K562 (cell line): ENCODE measurements around the gene EPN3. TPM values are rescaled to one million over a fixed set of nuclear protein-coding genes. Genes with fewer than 3 reads are reported as not detected.

Experiments used
- ATAC-seq: fragments of 200-7000 bp; cut with Tn5 transposase; 3 replicates; pipeline ENCODE4 v1.9.1; 2020; ENCODE audit warnings: moderate library complexity
- BruUV-seq: library from RNA; stranded (reverse); fragments of 400-500 nt; replicated peaks from 2 replicates; lab custom pipeline; 2021; lab: Mats Ljungman, UMichigan
- CTCF ChIA-PET: fragments of 300-600 bp; formaldehyde crosslinking; extraction: SDS; loops from one replicate; lab custom pipeline; 2021; ENCODE audit warnings: low intra/inter-chr PET ratio; lab: Yijun Ruan, JAX
- POLR2A ChIA-PET: fragments of 300-600, 350-650 bp; sonication (Branson Sonifier 250); formaldehyde crosslinking; extraction: SDS; loops from one replicate; lab custom pipeline; 2021; ENCODE audit warnings: antibody characterized with exemption, inconsistent platforms; lab: Yijun Ruan, JAX
- DNase-seq, 4 experiments: peaks; one replicate each; pipeline versions ENCODE4 v3.0.0 to v3.0.0-alpha.2; 2011 to 2018; ENCODE audit warnings: low spot score in 3 of 4, mixed read lengths in 3 of 4; ENCODE audit errors: extremely low read depth in 1 of 4
- FAIRE-seq: peaks from 2 replicates; lab custom pipeline; 2011; peaks lifted over from hg19 to GRCh38; lab: Jason Lieb, UNC
- H2AFZ ChIP-seq: 2 replicates; pipeline ENCODE4 v1.6.0; 2011; ENCODE audit warnings: low read depth, low read length, control low read depth, inconsistent platforms
- H3K27ac ChIP-seq: fragments of 200-600 bp; 3 replicates; pipeline ENCODE4 v1.8.0; 2011; ENCODE audit warnings: low read depth, mild to moderate bottlenecking, control low read depth, inconsistent platforms, low read length, moderate library complexity, mixed read lengths; ENCODE audit errors: extremely low read depth
- H3K27me3 ChIP-seq, 2 experiments: fragments of 300-600 bp in 1 of 2; 2 replicates in 1 of 2; 3 replicates in 1 of 2; pipeline versions ENCODE4 v1.6.0 to v1.8.0; 2011; ENCODE audit warnings: inconsistent platforms in 2 of 2, low read length in 2 of 2, mild to moderate bottlenecking in 1 of 2, mixed read lengths in 1 of 2, moderate library complexity in 1 of 2; ENCODE audit not compliant: control insufficient read depth in 2 of 2, insufficient read depth in 2 of 2
- H3K36me3 ChIP-seq: fragments of 300-600 bp; 3 replicates; pipeline ENCODE4 v1.8.0; 2011; ENCODE audit warnings: mild to moderate bottlenecking, low read length, inconsistent platforms; ENCODE audit not compliant: control insufficient read depth, insufficient read depth
- H3K4me1 ChIP-seq, 2 experiments: fragments of 200-600 bp in 1 of 2; replicated peaks in 1 of 2; 2 replicates in 1 of 2; 3 replicates in 1 of 2; pipeline versions ENCODE4 v1.5.1 to v1.8.0; 2011; ENCODE audit warnings: inconsistent platforms in 2 of 2, low read length in 2 of 2, mild to moderate bottlenecking in 1 of 2, mixed read lengths in 1 of 2, moderate library complexity in 1 of 2; ENCODE audit not compliant: control insufficient read depth in 2 of 2, insufficient read depth in 2 of 2
- H3K4me2 ChIP-seq: 2 replicates; pipeline ENCODE4 v1.6.1; 2011; ENCODE audit warnings: low read length, control low read depth, inconsistent platforms, mixed read lengths; ENCODE audit not compliant: insufficient read depth
- H3K4me3 ChIP-seq: fragments of 200-600 bp; sonication (generic), shearing (Covaris generic); 2 replicates; pipeline ENCODE4 v1.5.1; 2016; ENCODE audit warnings: control low read depth, inconsistent platforms
- H3K79me2 ChIP-seq: fragments of 200-600 bp; 3 replicates; pipeline ENCODE4 v1.8.0; 2011; ENCODE audit warnings: low read length, inconsistent platforms; ENCODE audit not compliant: control insufficient read depth, insufficient read depth
- H3K9ac ChIP-seq, 2 experiments: 2 replicates each; pipeline versions ENCODE4 v1.6.0 to v1.6.1; 2011; ENCODE audit warnings: low read depth in 2 of 2, low read length in 2 of 2, control low read depth in 1 of 2, inconsistent platforms in 1 of 2, mild to moderate bottlenecking in 1 of 2, mixed read lengths in 1 of 2; ENCODE audit not compliant: insufficient read depth in 1 of 2
- H3K9me1 ChIP-seq: one replicate; pipeline ENCODE4 v1.6.0; 2011; ENCODE audit warnings: inconsistent platforms, mild to moderate bottlenecking, low read length, moderate library complexity; ENCODE audit not compliant: control insufficient read depth, insufficient read depth
- H3K9me3 ChIP-seq: replicated peaks from 2 replicates; pipeline ENCODE4 v1.5.1; 2011; ENCODE audit warnings: low read depth, low read length, inconsistent platforms; ENCODE audit not compliant: control insufficient read depth, insufficient read depth
- H4K20me1 ChIP-seq: replicated peaks from 2 replicates; pipeline ENCODE4 v1.6.1; 2011; ENCODE audit warnings: low read length, inconsistent platforms, mixed read lengths; ENCODE audit not compliant: control insufficient read depth, insufficient read depth
- ETV5 ChIP-seq: sonication (generic); formaldehyde crosslinking; IDR thresholded peaks from 2 replicates; pipeline ENCODE4 v1.4.0; 2020; ENCODE audit warnings: low read depth, mild to moderate bottlenecking, missing genetic modification reagents
- KLF10 ChIP-seq: fragments of 250-450 bp; sonication (Bioruptor Pico); IDR thresholded peaks from 2 replicates; pipeline ENCODE4 v1.6.1; 2021; ENCODE audit warnings: matching md5 sums
- LARP7 ChIP-seq: fragments of 450-650 bp; IDR thresholded peaks from 2 replicates; pipeline ENCODE4 v1.6.1; 2016
- MCM2 ChIP-seq: fragments of 450-650 bp; IDR thresholded peaks from 2 replicates; pipeline ENCODE4 v1.6.1; 2017; ENCODE audit warnings: low read depth, mild to moderate bottlenecking
- MEF2D ChIP-seq: conservative IDR thresholded peaks from 2 replicates; pipeline ENCODE4 v1.6.1; 2016; ENCODE audit warnings: low read depth, missing genetic modification characterization, missing compliant biosample characterization
- MNT ChIP-seq, 2 experiments: fragments of 450-650 bp; conservative IDR thresholded peaks; 2 replicates each; pipeline ENCODE4 v1.6.1; 2017; ENCODE audit warnings: mild to moderate bottlenecking in 2 of 2, moderate library complexity in 2 of 2
- NCOA1 ChIP-seq: fragments of 450-650 bp; IDR thresholded peaks from 2 replicates; pipeline ENCODE4 v1.6.1; 2016; ENCODE audit warnings: low read depth
- POLR2H ChIP-seq: IDR thresholded peaks from 2 replicates; pipeline ENCODE4 v1.6.1; 2016; ENCODE audit warnings: missing genetic modification characterization, low read depth, mild to moderate bottlenecking, control low read depth, missing compliant biosample characterization, moderate library complexity
- SIX5 ChIP-seq, 2 experiments: IDR thresholded peaks; 2 replicates each; pipeline ENCODE4 v1.6.1; 2011; ENCODE audit warnings: low read length in 2 of 2, borderline replicate concordance in 1 of 2, low read depth in 1 of 2, mild to moderate bottlenecking in 1 of 2, moderate library complexity in 1 of 2; ENCODE audit not compliant: insufficient read depth in 1 of 2
- TCF7L2 ChIP-seq: fragments of 150-350 bp; IDR thresholded peaks from 2 replicates; pipeline ENCODE4 v1.6.1; 2016; ENCODE audit warnings: low read depth, mild to moderate bottlenecking, low read length, moderate library complexity
- ZBTB2 ChIP-seq: fragments of 450-650 bp; IDR thresholded peaks from 2 replicates; pipeline ENCODE4 v1.6.1; 2016; ENCODE audit warnings: antibody characterized with exemption
- ZNF12 ChIP-seq: sonication (generic); formaldehyde crosslinking; IDR thresholded peaks from 2 replicates; pipeline ENCODE4 v1.4.0; 2020; ENCODE audit warnings: mild to moderate bottlenecking, missing genetic modification reagents
- ZNF586 ChIP-seq: fragments of 450-650 bp; formaldehyde crosslinking; conservative IDR thresholded peaks from 2 replicates; pipeline ENCODE4 v1.4.0; 2020; ENCODE audit warnings: mild to moderate bottlenecking, moderate library complexity
- WGBS: fragments of 100-300 bp; shearing (Covaris generic); methylation state at CpG from one replicate; pipeline ENCODE4 v1.1.6; 2016; ENCODE audit warnings: low coverage, mixed read lengths; ENCODE audit not compliant: insufficient coverage; ENCODE audit errors: missing lambda C conversion rate; 5-methylcytosine and 5-hydroxymethylcytosine counted together
- in situ Hi-C: fragments of 300-500 bp; cut with MboI; formaldehyde crosslinking; loops from 4 replicates; pipeline ENCODE4 v1.15.0; 2018; ENCODE audit warnings: inconsistent platforms, mixed read lengths
- intact Hi-C: fragments of 100-400 bp; cut with micrococcal nuclease; formaldehyde crosslinking; loops from 2 replicates; pipeline ENCODE4 v1.14.2; 2022
- polyA plus RNA-seq, 8 experiments: library from polyadenylated mRNA; depleted of rRNA in 4 of 8; stranded (reverse) in 5 of 8; unstranded in 3 of 8; fragments of >200 nt; fragmentation: Nextera tagmentation in 2 of 8; fragmentation: Illumina TruSeq in 1 of 8; extraction: Ambion mirVana in 2 of 8; extraction: Trizol in 1 of 8; gene quantifications; 2 replicates each; pipeline versions ENCODE4 v1.2.1 to v1.2.3, GENCODE V29; 2011 to 2014; ENCODE audit warnings: inconsistent platforms in 1 of 8, missing spikeins in 1 of 8
- total RNA-seq, 7 experiments: library from RNA; depleted of rRNA in 6 of 7; stranded (reverse); fragments of >200 nt in 6 of 7; fragmentation: Illumina TruSeq in 2 of 7; extraction: Trizol in 2 of 7; gene quantifications; 2 replicates each; pipeline versions ENCODE4 v1.2.1 to v1.2.3, GENCODE V29; 2011 to 2021; ENCODE audit warnings: low replicate concordance in 1 of 7
- TF ChIP-seq, protein P1 (sequence below): fragments of 250-450 bp; sonication (Bioruptor Pico); IDR thresholded peaks from 2 replicates; pipeline ENCODE4 v1.8.0; 2021; ENCODE audit warnings: moderate library complexity, mild to moderate bottlenecking, inconsistent platforms
- TF ChIP-seq, protein P2 (sequence below): fragments of 250-450 bp; sonication (Bioruptor Pico); IDR thresholded peaks from 2 replicates; pipeline ENCODE4 v1.5.0; 2021; ENCODE audit warnings: mild to moderate bottlenecking, borderline replicate concordance

EPN3 gene
- total and polyA plus RNA-seq, 9 of the 15 experiments (the other 6 are each of a cell fraction or from before 2014, with no cell fraction given), result 0.16 TPM; not detected in 8

DNA sequence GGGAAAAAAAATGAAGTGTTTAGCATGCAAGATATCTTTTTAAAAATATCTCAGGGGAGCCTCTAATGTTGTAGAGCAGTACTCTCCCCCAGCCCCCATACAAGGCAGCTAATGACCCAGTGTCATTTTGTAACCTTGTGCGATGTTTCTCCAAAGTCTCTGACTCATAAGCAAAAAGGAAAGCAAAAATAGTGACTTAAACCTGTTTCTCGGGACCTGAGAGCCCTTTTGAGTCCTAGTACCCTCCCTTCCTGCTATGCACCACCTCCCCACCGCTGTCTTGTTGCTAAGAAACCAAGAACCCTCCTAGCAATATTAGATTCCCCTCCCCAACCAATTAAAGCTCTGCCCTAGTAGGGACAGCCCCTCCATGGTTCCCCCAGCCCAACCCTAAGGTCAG, 21.5 kb upstream of the EPN3 start:
- in situ Hi-C loops, result no loop called here
- CTCF ChIA-PET, result no interaction called here
- BruUV-seq, result no TSS peak
- H4K20me1 ChIP-seq, result no peaks in the 10 kb centered on the region
- H3K9me3 ChIP-seq, result no peaks in the 10 kb centered on the region
- WGBS, result 0% methylated on average over 3 of the region's 3 CpGs
- peaks cover 18 to 43% of the 10 kb centered on the region in 2 experiments; a peak in 4 of 5 replicates for H3K27me3 ChIP-seq
- intact Hi-C loops, result no loop called here
- no peaks in the 10 kb centered on the region for H3K36me3 ChIP-seq
- POLR2A ChIA-PET, result interaction anchor here (1.3 kb wide), 1 partner anchor 17 kb away, joined by 3 read pairs; no protein-coding TSS in a partner anchor
- no peak for ATAC-seq
- DNase-seq, result no peak
- no peaks in the 10 kb centered on the region for H3K79me2 ChIP-seq
- H3K9ac ChIP-seq, result no peak overlapping the region
- H3K9me1 ChIP-seq, result no peaks in the 10 kb centered on the region
- no peak for FAIRE-seq
- no peak overlapping the region for H3K4me3 ChIP-seq
- H2AFZ ChIP-seq, result no peak overlapping the region
- H3K4me1 ChIP-seq, result peaks cover 0 to 9% of the 10 kb centered on the region in 2 experiments; a peak in 1 of 5 replicates
- no peak overlapping the region for H3K4me2 ChIP-seq
- H3K27ac ChIP-seq, result no peak overlapping the region
- TF ChIP-seq ZBTB2 (no peak), KLF10 (CRISPR knock-in tag) (no peak), MNT (conservative IDR thresholded peaks at IDR 0.05) (no peak), POLR2H (tag) (no peak), TCF7L2 (no peak), SIX5 (IDR thresholded peaks at IDR 0.05; ENCODE audit: borderline replicate concordance in 1 of 2, insufficient read depth in 1 of 2, low read depth in 1 of 2, low read length in 2 of 2) (no peak), MCM2 (no peak), ZNF586 (CRISPR knock-in tag) (no peak), NCOA1 (no peak), ETV5 (no peak), MEF2D (tag) (no peak), ZNF12 (CRISPR knock-in tag) (no peak), LARP7 (no peak)
- TF ChIP-seq, protein P1, sequence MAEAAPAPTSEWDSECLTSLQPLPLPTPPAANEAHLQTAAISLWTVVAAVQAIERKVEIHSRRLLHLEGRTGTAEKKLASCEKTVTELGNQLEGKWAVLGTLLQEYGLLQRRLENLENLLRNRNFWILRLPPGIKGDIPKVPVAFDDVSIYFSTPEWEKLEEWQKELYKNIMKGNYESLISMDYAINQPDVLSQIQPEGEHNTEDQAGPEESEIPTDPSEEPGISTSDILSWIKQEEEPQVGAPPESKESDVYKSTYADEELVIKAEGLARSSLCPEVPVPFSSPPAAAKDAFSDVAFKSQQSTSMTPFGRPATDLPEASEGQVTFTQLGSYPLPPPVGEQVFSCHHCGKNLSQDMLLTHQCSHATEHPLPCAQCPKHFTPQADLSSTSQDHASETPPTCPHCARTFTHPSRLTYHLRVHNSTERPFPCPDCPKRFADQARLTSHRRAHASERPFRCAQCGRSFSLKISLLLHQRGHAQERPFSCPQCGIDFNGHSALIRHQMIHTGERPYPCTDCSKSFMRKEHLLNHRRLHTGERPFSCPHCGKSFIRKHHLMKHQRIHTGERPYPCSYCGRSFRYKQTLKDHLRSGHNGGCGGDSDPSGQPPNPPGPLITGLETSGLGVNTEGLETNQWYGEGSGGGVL (CRISPR knock-in tag), result no peak
- TF ChIP-seq, protein P2, sequence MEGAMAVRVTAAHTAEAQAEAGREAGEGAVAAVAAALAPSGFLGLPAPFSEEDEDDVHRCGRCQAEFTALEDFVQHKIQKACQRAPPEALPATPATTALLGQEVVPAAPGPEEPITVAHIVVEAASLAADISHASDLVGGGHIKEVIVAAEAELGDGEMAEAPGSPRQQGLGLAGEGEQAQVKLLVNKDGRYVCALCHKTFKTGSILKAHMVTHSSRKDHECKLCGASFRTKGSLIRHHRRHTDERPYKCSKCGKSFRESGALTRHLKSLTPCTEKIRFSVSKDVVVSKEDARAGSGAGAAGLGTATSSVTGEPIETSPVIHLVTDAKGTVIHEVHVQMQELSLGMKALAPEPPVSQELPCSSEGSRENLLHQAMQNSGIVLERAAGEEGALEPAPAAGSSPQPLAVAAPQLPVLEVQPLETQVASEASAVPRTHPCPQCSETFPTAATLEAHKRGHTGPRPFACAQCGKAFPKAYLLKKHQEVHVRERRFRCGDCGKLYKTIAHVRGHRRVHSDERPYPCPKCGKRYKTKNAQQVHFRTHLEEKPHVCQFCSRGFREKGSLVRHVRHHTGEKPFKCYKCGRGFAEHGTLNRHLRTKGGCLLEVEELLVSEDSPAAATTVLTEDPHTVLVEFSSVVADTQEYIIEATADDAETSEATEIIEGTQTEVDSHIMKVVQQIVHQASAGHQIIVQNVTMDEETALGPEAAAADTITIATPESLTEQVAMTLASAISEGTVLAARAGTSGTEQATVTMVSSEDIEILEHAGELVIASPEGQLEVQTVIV (CRISPR knock-in tag), result no peak
